B cell (primary cell): ENCODE data around the gene GPR18. TPM values are rescaled to one million over a fixed set of nuclear protein-coding genes. Genes with fewer than 3 reads are reported as not detected.

Experiments
- ATAC-seq: fragments of 200-7000 bp; cut with Tn5 transposase; one replicate; pipeline ENCODE4 v1.10.0; 2021; ENCODE audit warnings: low read depth, mild to moderate bottlenecking, moderate number of reproducible peaks, moderate library complexity
- CTCF ChIA-PET: fragments of 350-600 bp; sonication (Branson Sonifier 250); formaldehyde crosslinking; loops from one replicate; lab custom pipeline; 2021; ENCODE audit warnings: antibody characterized with exemption, inconsistent platforms; lab: Charles Lee
- POLR2A ChIA-PET: fragments of 350-600 bp; sonication (Branson Sonifier 250); formaldehyde crosslinking; loops from one replicate; lab custom pipeline; 2021; ENCODE audit warnings: antibody characterized with exemption; lab: Charles Lee
- DNase-seq: peaks from one replicate; pipeline ENCODE4 v3.0.0; 2013
- H2AFZ ChIP-seq: 2 replicates; pipeline ENCODE4 v1.6.1; 2012; ENCODE audit warnings: mild to moderate bottlenecking, low read depth, low read length; ENCODE audit not compliant: insufficient read depth, poor library complexity, severe bottlenecking
- H3K27ac ChIP-seq, 2 donors: 1 replicate in 1 of 2; 2 replicates in 1 of 2; pipeline ENCODE4 v1.5.1; 2012 to 2013; ENCODE audit warnings: low read length in 2 of 2, mild to moderate bottlenecking in 2 of 2, moderate library complexity in 1 of 2
- H3K27me3 ChIP-seq, 4 experiments: fragments of 200-600 bp in 1 of 4; sonication (generic) in 1 of 4; replicated peaks in 1 of 4; 1 replicate in 2 of 4; 2 replicates in 2 of 4; pipeline versions ENCODE4 v1.6.1 to v1.7.0; 2013 to 2016; ENCODE audit warnings: low read length in 3 of 4, mild to moderate bottlenecking in 2 of 4, mixed read lengths in 1 of 4, moderate library complexity in 1 of 4; ENCODE audit not compliant: insufficient read depth in 4 of 4, control insufficient read depth in 3 of 4; ENCODE audit errors: control extremely low read depth in 1 of 4
- H3K36me3 ChIP-seq, 2 experiments: replicated peaks in 1 of 2; 1 replicate in 1 of 2; 2 replicates in 1 of 2; pipeline versions ENCODE4 v1.6.1 to v1.7.1; 2013; ENCODE audit warnings: low read length in 1 of 2; ENCODE audit not compliant: insufficient read depth in 2 of 2, control insufficient read depth in 1 of 2; ENCODE audit errors: control extremely low read depth in 1 of 2, extremely low read depth in 1 of 2
- H3K4me1 ChIP-seq, 2 donors: fragments of 200-600 bp in 1 of 2; sonication (generic) in 1 of 2; 1 replicate in 1 of 2; 2 replicates in 1 of 2; pipeline versions ENCODE4 v1.5.1 to v1.6.1; 2013 to 2017; ENCODE audit warnings: low read length in 2 of 2; ENCODE audit not compliant: control insufficient read depth in 2 of 2, insufficient read depth in 2 of 2
- H3K4me2 ChIP-seq: replicated peaks from 2 replicates; pipeline ENCODE3; 2012; ENCODE audit warnings: mild to moderate bottlenecking, low read depth, low read length; ENCODE audit not compliant: poor library complexity, severe bottlenecking
- H3K4me3 ChIP-seq, 5 experiments: fragments of 200-600 bp in 1 of 5; sonication (generic) in 1 of 5; 1 replicate in 3 of 5; 2 replicates in 2 of 5; pipeline versions ENCODE4 v1.5.1 to v1.7.0; 2011 to 2016; ENCODE audit warnings: low read length in 4 of 5, mild to moderate bottlenecking in 4 of 5, low read depth in 2 of 5, control low read depth in 1 of 5, moderate library complexity in 1 of 5; ENCODE audit not compliant: insufficient read depth in 1 of 5; ENCODE audit errors: control extremely low read depth in 1 of 5, extremely low read depth in 1 of 5
- H3K79me2 ChIP-seq: fragments of 200-600 bp; sonication (generic); one replicate; pipeline ENCODE4 v1.6.0; 2016; ENCODE audit warnings: low read length; ENCODE audit not compliant: control insufficient read depth, insufficient read depth
- H3K9ac ChIP-seq: fragments of 200-600 bp; sonication (generic); 2 replicates; pipeline ENCODE4 v1.6.1; 2017; ENCODE audit warnings: mild to moderate bottlenecking, low read length, moderate library complexity
- H3K9me3 ChIP-seq, 3 donors: one replicate each; pipeline versions ENCODE4 v1.6.1 to v1.7.1; 2013; ENCODE audit warnings: low read length in 2 of 3; ENCODE audit not compliant: control insufficient read depth in 2 of 3, insufficient read depth in 1 of 3; ENCODE audit errors: control extremely low read depth in 1 of 3
- H4K20me1 ChIP-seq: 2 replicates; pipeline ENCODE4 v1.6.0; 2012; ENCODE audit warnings: mild to moderate bottlenecking, low read length; ENCODE audit not compliant: insufficient read depth, control insufficient read depth, poor library complexity, severe bottlenecking
- H3K27ac Mint-ChIP-seq: one replicate; pipeline ENCODE4 v1.8.0; 2021; ENCODE audit warnings: mixed read lengths
- H3K27me3 Mint-ChIP-seq: one replicate; pipeline ENCODE4 v1.8.0; 2021; ENCODE audit warnings: mixed read lengths
- H3K4me1 Mint-ChIP-seq: one replicate; pipeline ENCODE4 v1.8.0; 2021; ENCODE audit warnings: mixed read lengths
- H3K4me3 Mint-ChIP-seq: one replicate; pipeline ENCODE4 v1.8.0; 2021; ENCODE audit warnings: mixed read lengths
- H3K9me3 Mint-ChIP-seq: one replicate; pipeline ENCODE4 v1.8.0; 2022; ENCODE audit warnings: mixed read lengths; ENCODE audit not compliant: insufficient read depth
- CTCF ChIP-seq: fragments of 200-600 bp; IDR thresholded peaks from one replicate; pipeline ENCODE4 v1.8.0; 2022; ENCODE audit warnings: antibody characterized with exemption, mild to moderate bottlenecking
- EZH2 ChIP-seq: IDR thresholded peaks from 2 replicates; pipeline ENCODE4 v1.6.1; 2012; ENCODE audit warnings: borderline replicate concordance, low read depth, mild to moderate bottlenecking, moderate library complexity, low read length; ENCODE audit not compliant: insufficient read depth, poor library complexity, severe bottlenecking
- WGBS: methylation state at CpG from one replicate; pipeline ENCODE4 v1.1.5; 2013; ENCODE audit warnings: missing lambda C conversion rate; ENCODE audit not compliant: insufficient coverage; 5-methylcytosine and 5-hydroxymethylcytosine counted together
- intact Hi-C: fragments of 100-400 bp; cut with micrococcal nuclease; formaldehyde crosslinking; loops from one replicate; pipeline ENCODE4 v1.10.0; 2022
- polyA plus RNA-seq: library from polyadenylated mRNA; depleted of rRNA; stranded (reverse); fragments of >200 nt; gene quantifications from 2 replicates; pipeline ENCODE4 v1.2.3, GENCODE V29; 2012
- total RNA-seq, 2 donors: library from RNA; stranded (reverse); fragments of 120-200 nt in 1 of 2; gene quantifications; 1 replicate in 1 of 2; 2 replicates in 1 of 2; pipeline versions ENCODE4 v1.2.3 to v1.2.4, GENCODE V29; 2013 to 2022

The GPR18 gene
- total and polyA plus RNA-seq, 2 donors (not counting 1 experiment from before 2014, with no cell fraction given) = 19.1 to 54.8 TPM

GRCh38 chr13:99218545-99218944 lies 39.6 kb downstream of the GPR18 start:
- H3K4me3 Mint-ChIP-seq = peak overlapping the region; percentile 13
- Histone ChIP-seq H2AFZ (no peak overlapping the region), H4K20me1 (peaks cover 86% of the 10 kb centered on the region), H3K4me3 (no peak overlapping the region), H3K27ac (no peak overlapping the region), H3K9me3 (no peaks in the 10 kb centered on the region), H3K79me2 (peaks cover 99% of the 10 kb centered on the region), H3K9ac (no peak overlapping the region), H3K27me3 (no peaks in the 10 kb centered on the region), H3K4me1 (peaks cover 70 to 81% of the 10 kb centered on the region in 2 donors), H3K4me2 (peak overlapping the region; percentile 35), H3K36me3 (peaks cover 1 to 8% of the 10 kb centered on the region in 2 experiments)
- POLR2A ChIA-PET = interaction anchor here (2.0 kb wide), 1 partner anchor 14 kb away, joined by 6 read pairs; no protein-coding TSS in a partner anchor
- 100% methylated on average over 3 of the region's 6 CpGs for WGBS
- H3K9me3 Mint-ChIP-seq = no peaks in the 10 kb centered on the region
- CTCF ChIA-PET = interaction anchor here (0.8 to 1.2 kb wide), 5 partner anchors 14 to 218 kb away, joined by 3 to 7 read pairs (median 3); partner anchors contain the start of gene UBAC2
- peaks cover 79% of the 10 kb centered on the region for H3K4me1 Mint-ChIP-seq
- DNase-seq (no peak), ATAC-seq (no peak)
- H3K27me3 Mint-ChIP-seq = no peaks in the 10 kb centered on the region
- peak overlapping the region; percentile 41 for H3K27ac Mint-ChIP-seq
- intact Hi-C loops = no loop called here
- TF ChIP-seq CTCF = no peak
- no peak for TF ChIP-seq EZH2

- no peak overlapping the region for H3K9ac ChIP-seq
- DNase-seq (no peak), ATAC-seq (no peak)
- H2AFZ ChIP-seq = no peak overlapping the region
- H3K4me2 ChIP-seq = peak overlapping the region; percentile 35
- H3K9me3 ChIP-seq = no peaks in the 10 kb centered on the region
- H3K4me3 ChIP-seq = no peak overlapping the region
- Mint-ChIP-seq H3K27me3 (no peaks in the 10 kb centered on the region), H3K4me3 (peak overlapping the region; percentile 13), H3K9me3 (no peaks in the 10 kb centered on the region), H3K4me1 (peaks cover 76% of the 10 kb centered on the region), H3K27ac (peak overlapping the region; percentile 41)
- peaks cover 99% of the 10 kb centered on the region for H3K79me2 ChIP-seq
- H4K20me1 ChIP-seq = peaks cover 86% of the 10 kb centered on the region
- H3K27ac ChIP-seq = no peak overlapping the region
- CTCF ChIA-PET = interaction anchor here (0.8 to 1.7 kb wide), 6 partner anchors 14 to 218 kb away, joined by 3 to 7 read pairs (median 4); partner anchors contain the start of gene UBAC2
- TF ChIP-seq CTCF (no peak), EZH2 (no peak)
- peaks cover 1 to 8% of the 10 kb centered on the region in 2 experiments for H3K36me3 ChIP-seq
- POLR2A ChIA-PET = interaction anchor here (2.0 kb wide), 1 partner anchor 13 kb away, joined by 6 read pairs; no protein-coding TSS in a partner anchor
- H3K4me1 ChIP-seq = peaks cover 68 to 77% of the 10 kb centered on the region in 2 donors
- H3K27me3 ChIP-seq = no peaks in the 10 kb centered on the region
- intact Hi-C loops = no loop called here
Observed at GRCh38 chr13:99218126-99218525, 40.1 kb downstream of the GPR18 start.
